Limb (tissue), 2 donors: ENCODE data around the gene SIRT3.

Experiments
- DNase-seq, 2 donors: peaks; one replicate each; pipeline ENCODE4 v3.0.0-alpha.2; 2016; ENCODE audit errors: extremely low spot score in 2 of 2

Gene SIRT3

GRCh38 chr11:235997-236773 lies at the start of gene SIRT3:
Gene SIRT3, minus strand, starts transcription at chr11:236342. Its CDS starts 14 bp downstream, at chr11:236328.
- peak; percentile 90 to 94 for DNase-seq

GRCh38 chr11:285894-286220 lies 49.7 kb upstream of the SIRT3 start:
- DNase-seq = no peak

- no peak for DNase-seq
These were observed 49.1 kb upstream of the SIRT3 start for GRCh38 chr11:285021-285893.

- peak in 1 of 2 donors; percentile 23 for DNase-seq
These were observed 48.2 kb upstream of the SIRT3 start for GRCh38 chr11:284105-285020.

- DNase-seq = no peak
These were observed 47.4 kb upstream of the SIRT3 start for GRCh38 chr11:283405-284104.

GRCh38 chr11:282630-283360 lies 46.7 kb upstream of the SIRT3 start:
- DNase-seq = no peak

GRCh38 chr11:282171-282570 lies 46.0 kb upstream of the SIRT3 start:
- DNase-seq = peak in 1 of 2 donors; percentile 17

- peak in 1 of 2 donors; percentile 20 for DNase-seq
These were observed 45.5 kb upstream of the SIRT3 start for GRCh38 chr11:281486-282161.

GRCh38 chr11:280706-281485 lies 44.8 kb upstream of the SIRT3 start:
- DNase-seq = peak in 1 of 2 donors; percentile 38

GRCh38 chr11:279966-280705 lies 44.0 kb upstream of the SIRT3 start:
- DNase-seq = peak in 1 of 2 donors; percentile 38

GRCh38 chr11:279040-279965 lies 43.2 kb upstream of the SIRT3 start:
- no peak for DNase-seq

- DNase-seq = peak in 1 of 2 donors; percentile 27
These were observed 42.1 kb upstream of the SIRT3 start, which contains the start of gene NLRP6 for GRCh38 chr11:278001-278951. Gene NLRP6, plus strand, starts transcription at chr11:278407. Its CDS starts 163 bp downstream, at chr11:278570.

GRCh38 chr11:276219-276618 lies 40.1 kb upstream of the SIRT3 start:
- DNase-seq = no peak

- no peak for DNase-seq
These were observed 36.7 kb upstream of the SIRT3 start for GRCh38 chr11:272931-273198.

GRCh38 chr11:272195-272930 lies 36.2 kb upstream of the SIRT3 start:
- DNase-seq = no peak
